GM23248 (cell line): ENCODE results near the gene PLA2G2F. TPM values are rescaled to one million over a fixed set of nuclear protein-coding genes. Genes with fewer than 3 reads are reported as not detected.

ENCODE experiments used
- DNase-seq: peaks from one replicate; pipeline ENCODE4 v3.0.0-alpha.2; 2015
- H2AFZ ChIP-seq: fragments of 200-600 bp; sonication (generic); 2 replicates; pipeline ENCODE4 v1.6.1; 2016; ENCODE audit warnings: antibody characterized with exemption
- H3F3A ChIP-seq: fragments of 200-600 bp; sonication (generic); 2 replicates; pipeline ENCODE4 v1.6.1; 2016; ENCODE audit warnings: mild to moderate bottlenecking, antibody characterized with exemption, mixed run types; ENCODE audit not compliant: insufficient read depth
- H3K27ac ChIP-seq: fragments of 200-600 bp; sonication (generic); 2 replicates; pipeline ENCODE4 v1.5.1; 2016; ENCODE audit warnings: mild to moderate bottlenecking
- H3K27me3 ChIP-seq: fragments of 200-600 bp; sonication (generic); replicated peaks from 2 replicates; pipeline ENCODE4 v1.6.1; 2016; ENCODE audit warnings: mild to moderate bottlenecking; ENCODE audit not compliant: insufficient read depth
- H3K36me3 ChIP-seq: fragments of 200-600 bp; sonication (generic); 2 replicates; pipeline ENCODE4 v1.6.1; 2016; ENCODE audit warnings: low read depth, mild to moderate bottlenecking
- H3K4me1 ChIP-seq: fragments of 200-600 bp; sonication (generic); 2 replicates; pipeline ENCODE4 v1.6.1; 2016; ENCODE audit warnings: mild to moderate bottlenecking; ENCODE audit not compliant: insufficient read depth
- H3K4me2 ChIP-seq: fragments of 200-600 bp; sonication (generic); one replicate; pipeline ENCODE4 v1.6.1; 2016; ENCODE audit warnings: mild to moderate bottlenecking; ENCODE audit not compliant: unreplicated experiment
- H3K4me3 ChIP-seq: fragments of 200-600 bp; sonication (generic); 2 replicates; pipeline ENCODE4 v1.5.1; 2016; ENCODE audit warnings: mild to moderate bottlenecking
- H3K79me2 ChIP-seq: fragments of 200-600 bp; sonication (generic); 2 replicates; pipeline ENCODE4 v1.6.1; 2016; ENCODE audit warnings: mild to moderate bottlenecking; ENCODE audit not compliant: insufficient read depth
- H3K9ac ChIP-seq: fragments of 200-600 bp; sonication (generic); 2 replicates; pipeline ENCODE4 v1.6.1; 2016; ENCODE audit warnings: mild to moderate bottlenecking
- H3K9me2 ChIP-seq: fragments of 200-600 bp; sonication (generic); 2 replicates; pipeline ENCODE4 v1.6.1; 2016; ENCODE audit warnings: mixed run types, mild to moderate bottlenecking, moderate library complexity; ENCODE audit not compliant: insufficient read depth
- H3K9me3 ChIP-seq: fragments of 200-600 bp; sonication (generic); one replicate; pipeline ENCODE4 v1.6.1; 2017; ENCODE audit warnings: low read depth
- H4K20me1 ChIP-seq: fragments of 200-600 bp; sonication (generic); 2 replicates; pipeline ENCODE4 v1.6.0; 2016; ENCODE audit not compliant: insufficient read depth
- EZH2 ChIP-seq: fragments of 200-600 bp; sonication (generic); IDR thresholded peaks from 2 replicates; pipeline ENCODE4 v1.6.1; 2018; ENCODE audit warnings: antibody characterized with exemption, mild to moderate bottlenecking; ENCODE audit not compliant: insufficient read depth, poor library complexity, severe bottlenecking
- EZH2phosphoT487 ChIP-seq: fragments of 200-600 bp; sonication (generic); IDR thresholded peaks from 2 replicates; pipeline ENCODE4 v1.6.1; 2018; ENCODE audit warnings: antibody characterized with exemption, moderate library complexity, mild to moderate bottlenecking, low read depth; ENCODE audit not compliant: insufficient read depth
- WGBS, 2 experiments: methylation state at CpG; one replicate each; pipeline ENCODE4 v1.1.6; 2015 to 2017; ENCODE audit warnings: low lambda C conversion rate in 2 of 2, low coverage in 1 of 2; ENCODE audit errors: missing lambda C conversion rate in 2 of 2; 5-methylcytosine and 5-hydroxymethylcytosine counted together
- in situ Hi-C: fragments of 300-500 bp; cut with MboI; formaldehyde crosslinking; loops from 2 replicates; pipeline ENCODE4 v1.15.0; 2020
- polyA plus RNA-seq: library from polyadenylated mRNA; unstranded; fragments of >200 nt; fragmentation: Nextera tagmentation; extraction: Ambion mirVana; gene quantifications from 2 replicates; pipeline ENCODE4 v1.2.1, GENCODE V29; 2016
- total RNA-seq: library from RNA; depleted of rRNA; stranded (reverse); fragments of >200 nt; shearing (Covaris generic); gene quantifications from 2 replicates; pipeline ENCODE4 v1.2.3, GENCODE V29; 2014

Gene PLA2G2F
- total and polyA plus RNA-seq, 2 experiments from 2014 or later, result not detected

DNA sequence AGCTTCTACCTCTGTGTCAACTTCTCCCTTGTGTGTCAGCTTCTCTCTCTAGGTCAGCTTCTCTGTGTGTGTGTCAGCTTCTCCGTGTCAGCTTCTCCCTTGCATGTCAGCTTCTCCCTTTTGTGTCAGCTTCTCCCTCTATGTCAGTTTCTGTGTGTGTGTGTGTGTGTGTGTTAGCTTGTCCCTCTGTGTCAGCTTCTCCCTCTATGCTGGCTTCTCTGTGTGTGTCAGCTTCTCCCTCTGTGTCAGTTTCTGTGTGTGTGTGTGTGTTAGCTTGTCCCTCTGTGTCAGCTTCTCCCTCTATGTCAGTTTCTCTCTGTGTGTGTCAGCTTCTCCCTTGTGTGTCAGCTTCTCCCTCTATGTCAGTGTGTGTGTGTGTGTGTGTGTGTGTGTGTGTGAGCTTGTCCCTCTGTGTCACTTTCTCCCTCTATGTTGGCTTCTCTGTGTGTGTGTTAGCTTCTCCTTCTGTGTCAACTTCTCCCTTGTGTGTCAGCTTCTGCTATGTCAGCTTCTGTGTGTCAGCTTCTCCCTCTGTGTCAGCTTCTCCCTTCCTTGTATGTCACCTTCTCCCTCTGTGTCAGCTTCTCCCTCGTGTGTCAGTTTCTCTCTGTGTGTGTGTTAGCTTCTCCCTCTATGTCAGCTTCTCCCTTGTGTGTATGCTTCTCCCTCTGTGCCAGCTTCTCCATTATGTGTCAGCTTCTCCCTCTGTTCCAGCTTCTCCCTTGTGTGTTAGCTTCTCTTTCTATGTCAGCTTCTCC lies 40.4 kb downstream of the PLA2G2F start:
- Histone ChIP-seq H3K4me2 (no peak overlapping the region), H3K36me3 (no peaks in the 10 kb centered on the region), H3K4me1 (no peaks in the 10 kb centered on the region), H3K9ac (no peak overlapping the region), H3K4me3 (no peak overlapping the region), H3K27ac (no peak overlapping the region), H3K9me2 (no peaks in the 10 kb centered on the region), H3K27me3 (peaks cover 59% of the 10 kb centered on the region), H3K79me2 (no peaks in the 10 kb centered on the region), H3K9me3 (no peaks in the 10 kb centered on the region), H2AFZ (no peak overlapping the region), H4K20me1 (no peaks in the 10 kb centered on the region), H3F3A (no peaks in the 10 kb centered on the region)
- DNase-seq, result no peak
- TF ChIP-seq EZH2phosphoT487, result no peak
- no peak for TF ChIP-seq EZH2
- in situ Hi-C loops, result no loop called here
- 37 to 44% methylated on average over 2 of the region's 2 CpGs for WGBS, 2 experiments

DNA sequence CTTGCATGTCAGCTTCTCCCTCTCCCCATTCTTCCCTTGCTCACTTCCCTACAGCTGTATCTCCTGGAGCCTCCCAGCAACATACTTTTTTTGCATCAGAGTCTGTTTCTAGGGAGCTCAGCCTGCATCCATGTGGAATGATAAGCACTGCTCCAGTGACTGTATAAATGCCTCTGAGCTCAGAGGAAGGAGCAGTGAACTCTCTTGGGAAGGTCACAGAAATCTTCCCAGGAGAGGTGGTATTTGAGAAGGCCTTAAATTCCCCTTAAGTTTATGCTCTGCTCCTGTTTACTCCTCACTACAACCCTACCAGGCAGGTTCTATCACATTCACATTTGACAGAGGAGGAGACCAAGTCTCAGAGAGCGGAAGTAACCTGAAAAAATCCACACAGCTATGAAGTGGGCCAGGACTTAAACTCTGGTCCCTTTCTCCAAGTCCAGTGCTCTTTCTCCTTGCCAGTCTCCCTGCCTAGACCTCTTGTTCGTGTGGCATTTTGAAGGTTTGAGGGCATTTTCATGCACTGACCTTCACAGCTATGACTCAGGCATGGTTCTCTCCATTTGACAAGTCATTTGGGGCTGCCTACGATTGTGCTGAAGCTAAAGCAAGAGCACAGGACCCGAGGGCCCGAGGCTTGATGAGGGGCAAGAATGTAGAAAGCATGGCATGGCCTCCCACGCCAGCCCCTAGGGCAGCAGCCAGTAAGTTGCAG lies 41.2 kb downstream of the PLA2G2F start:
- no peaks in the 10 kb centered on the region for H3F3A ChIP-seq
- TF ChIP-seq EZH2, result no peak
- TF ChIP-seq EZH2phosphoT487, result no peak
- H3K9ac ChIP-seq, result no peak overlapping the region
- no peaks in the 10 kb centered on the region for H4K20me1 ChIP-seq
- no peaks in the 10 kb centered on the region for H3K79me2 ChIP-seq
- no peak overlapping the region for H2AFZ ChIP-seq
- H3K36me3 ChIP-seq, result no peaks in the 10 kb centered on the region
- no peaks in the 10 kb centered on the region for H3K9me2 ChIP-seq
- peaks cover 67% of the 10 kb centered on the region for H3K27me3 ChIP-seq
- no peak overlapping the region for H3K4me3 ChIP-seq
- in situ Hi-C loops, result no loop called here
- H3K27ac ChIP-seq, result no peak overlapping the region
- no peaks in the 10 kb centered on the region for H3K4me1 ChIP-seq
- no peak for DNase-seq
- H3K9me3 ChIP-seq, result no peaks in the 10 kb centered on the region
- H3K4me2 ChIP-seq, result no peak overlapping the region
- whole genome bisulfite sequencing, 2 experiments, result 43 to 66% methylated on average over 5 to 6 of the region's 6 CpGs

DNA sequence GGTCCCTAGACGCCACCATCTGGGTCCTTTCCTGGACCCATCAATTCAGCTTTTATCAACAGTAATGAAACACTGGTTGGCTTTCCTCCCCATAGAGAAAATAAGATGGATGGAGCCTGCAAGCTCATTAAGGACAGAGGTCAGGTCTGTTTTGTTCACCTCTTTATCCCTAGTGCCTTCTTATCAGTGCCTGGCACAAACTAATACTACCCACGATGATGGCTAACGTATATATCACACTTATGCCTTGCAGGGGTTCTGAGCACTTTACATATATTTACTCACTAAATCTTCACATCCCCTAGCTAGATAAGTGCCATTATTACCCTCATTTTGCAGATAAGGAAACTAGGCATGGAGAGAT lies 41.7 kb downstream of the PLA2G2F start:
- H2AFZ ChIP-seq, result no peak overlapping the region
- H3K4me3 ChIP-seq, result no peak overlapping the region
- no peaks in the 10 kb centered on the region for H3K36me3 ChIP-seq
- in situ Hi-C loops, result no loop called here
- DNase-seq, result no peak
- TF ChIP-seq EZH2phosphoT487, result no peak
- H3F3A ChIP-seq, result no peaks in the 10 kb centered on the region
- no peaks in the 10 kb centered on the region for H4K20me1 ChIP-seq
- peaks cover 71% of the 10 kb centered on the region for H3K27me3 ChIP-seq
- 32 to 34% methylated on average over 3 of the region's 3 CpGs for WGBS, 2 experiments
- H3K79me2 ChIP-seq, result no peaks in the 10 kb centered on the region
- no peak overlapping the region for H3K4me2 ChIP-seq
- H3K27ac ChIP-seq, result no peak overlapping the region
- H3K9me3 ChIP-seq, result no peaks in the 10 kb centered on the region
- H3K9me2 ChIP-seq, result no peaks in the 10 kb centered on the region
- H3K9ac ChIP-seq, result no peak overlapping the region
- no peaks in the 10 kb centered on the region for H3K4me1 ChIP-seq

DNA sequence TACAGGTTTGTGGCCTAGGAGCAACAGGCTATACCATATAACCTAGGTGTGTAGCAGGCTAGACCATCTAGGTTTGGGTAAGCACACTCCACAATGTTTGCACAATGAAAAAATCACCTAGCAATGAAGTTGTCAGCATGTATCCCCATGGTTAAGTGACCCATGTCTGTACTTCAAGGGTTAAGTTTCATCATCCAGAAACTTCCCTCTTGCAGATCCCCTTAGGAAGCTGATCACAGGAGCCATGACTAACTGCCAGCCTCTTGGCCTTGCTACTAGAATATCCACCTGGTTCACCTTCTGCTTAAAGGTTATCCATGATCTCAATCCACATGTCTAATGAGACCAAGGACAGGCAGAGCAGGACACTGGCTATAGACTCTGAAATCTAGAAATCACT lies 43.3 kb downstream of the PLA2G2F start:
- DNase-seq, result no peak
- Histone ChIP-seq H3K27ac (no peak overlapping the region), H3K27me3 (peaks cover 71% of the 10 kb centered on the region), H3K4me2 (no peak overlapping the region), H2AFZ (no peak overlapping the region), H4K20me1 (no peaks in the 10 kb centered on the region), H3K4me3 (no peak overlapping the region), H3K9me2 (no peaks in the 10 kb centered on the region), H3K36me3 (no peaks in the 10 kb centered on the region), H3F3A (no peaks in the 10 kb centered on the region), H3K4me1 (no peaks in the 10 kb centered on the region), H3K9me3 (no peaks in the 10 kb centered on the region), H3K9ac (no peak overlapping the region), H3K79me2 (no peaks in the 10 kb centered on the region)
- TF ChIP-seq EZH2phosphoT487 (no peak), EZH2 (no peak)
- in situ Hi-C loops, result no loop called here
